Endothelial cell of umbilical vein (primary cell): ENCODE results near the gene CEP85L. TPM values are rescaled to one million over a fixed set of nuclear protein-coding genes. Genes with fewer than 3 reads are reported as not detected.

ENCODE experiments used
- BruUV-seq: library from RNA; stranded (reverse); fragments of 400-500 nt; replicated peaks from 2 replicates; lab custom pipeline; 2021; lab: Mats Ljungman, UMichigan
- CTCF ChIA-PET: fragments of 300-600, 350-600 bp; sonication (Branson Sonifier 250); formaldehyde crosslinking; loops from one replicate; lab custom pipeline; 2021; ENCODE audit warnings: antibody characterized with exemption, inconsistent platforms; lab: Charles Lee
- POLR2A ChIA-PET: fragments of 300-600, 350-600 bp; sonication (Branson Sonifier 250); formaldehyde crosslinking; loops from one replicate; lab custom pipeline; 2021; ENCODE audit warnings: antibody characterized with exemption, inconsistent platforms; lab: Charles Lee
- DNase-seq: peaks from one replicate; pipeline ENCODE4 v3.0.0-alpha.2; 2011; ENCODE audit warnings: low read depth, low spot score
- FAIRE-seq: peaks from 2 replicates; lab custom pipeline; 2011; peaks lifted over from hg19 to GRCh38; lab: Jason Lieb, UNC
- H2AFZ ChIP-seq: 2 replicates; pipeline ENCODE4 v1.6.0; 2012; ENCODE audit warnings: low read depth, low read length, control low read depth, inconsistent platforms
- H3K27ac ChIP-seq: 2 replicates; pipeline ENCODE4 v1.5.1; 2011; ENCODE audit warnings: low read depth, mild to moderate bottlenecking, control low read depth, low read length, moderate library complexity; ENCODE audit not compliant: insufficient read depth
- H3K27me3 ChIP-seq, 2 experiments: 2 replicates each; pipeline versions ENCODE4 v1.6.0 to v1.6.1; 2011; ENCODE audit warnings: low read length in 2 of 2, mixed read lengths in 1 of 2; ENCODE audit not compliant: control insufficient read depth in 2 of 2, insufficient read depth in 2 of 2
- H3K36me3 ChIP-seq, 2 experiments: 2 replicates in 1 of 2; 3 replicates in 1 of 2; pipeline ENCODE4 v1.5.1; 2011; ENCODE audit warnings: low read length in 2 of 2, mild to moderate bottlenecking in 1 of 2, moderate library complexity in 1 of 2; ENCODE audit not compliant: control insufficient read depth in 2 of 2, insufficient read depth in 2 of 2; ENCODE audit errors: extremely low read depth in 1 of 2
- H3K4me1 ChIP-seq: 3 replicates; pipeline ENCODE4 v1.5.1; 2011; ENCODE audit warnings: mild to moderate bottlenecking, low read length; ENCODE audit not compliant: control insufficient read depth, insufficient read depth; ENCODE audit errors: extremely low read depth
- H3K4me2 ChIP-seq: 2 replicates; pipeline ENCODE4 v1.6.1; 2011; ENCODE audit warnings: low read length, control low read depth, mixed read lengths; ENCODE audit not compliant: insufficient read depth
- H3K4me3 ChIP-seq, 3 experiments: fragments of 200-600 bp in 1 of 3; sonication (generic), shearing (Covaris generic) in 1 of 3; replicated peaks in 1 of 3; 2 replicates each; pipeline ENCODE4 v1.5.1; 2011 to 2016; ENCODE audit warnings: control low read depth in 3 of 3, low read length in 3 of 3, mild to moderate bottlenecking in 2 of 3, inconsistent platforms in 1 of 3, low read depth in 1 of 3, moderate library complexity in 1 of 3; ENCODE audit not compliant: insufficient read depth in 1 of 3
- H3K79me2 ChIP-seq: 2 replicates; pipeline ENCODE4 v1.6.0; 2012; ENCODE audit warnings: low read length, inconsistent platforms; ENCODE audit not compliant: control insufficient read depth, insufficient read depth
- H3K9ac ChIP-seq: replicated peaks from 2 replicates; pipeline ENCODE3; 2011; ENCODE audit warnings: low read length, control low read depth; ENCODE audit not compliant: insufficient read depth; ENCODE audit errors: extremely low read depth
- H3K9me1 ChIP-seq: replicated peaks from 3 replicates; pipeline ENCODE4 v1.6.0; 2011; ENCODE audit warnings: mild to moderate bottlenecking, low read length; ENCODE audit not compliant: control insufficient read depth, insufficient read depth; ENCODE audit errors: extremely low read depth
- H3K9me3 ChIP-seq: replicated peaks from 2 replicates; pipeline ENCODE4 v1.5.1; 2012; ENCODE audit warnings: low read length, inconsistent platforms; ENCODE audit not compliant: control insufficient read depth, insufficient read depth
- H4K20me1 ChIP-seq: replicated peaks from 2 replicates; pipeline ENCODE3; 2011; ENCODE audit warnings: mild to moderate bottlenecking, low read length; ENCODE audit not compliant: control insufficient read depth, insufficient read depth; ENCODE audit errors: extremely low read depth
- CTCF ChIP-seq, 2 donors: IDR thresholded peaks; 1 replicate in 1 of 2; 2 replicates in 1 of 2; pipeline ENCODE4 v1.5.1; 2011; ENCODE audit warnings: low read length in 2 of 2, mild to moderate bottlenecking in 2 of 2, moderate library complexity in 2 of 2, control low read depth in 1 of 2, inconsistent platforms in 1 of 2, low read depth in 1 of 2; ENCODE audit not compliant: insufficient read depth in 1 of 2; ENCODE audit errors: extremely low read depth in 1 of 2
- EZH2 ChIP-seq: IDR thresholded peaks from 2 replicates; pipeline ENCODE4 v1.6.1; 2012; ENCODE audit warnings: borderline replicate concordance, low read depth, mild to moderate bottlenecking, moderate library complexity, low read length, inconsistent platforms; ENCODE audit not compliant: severe bottlenecking
- FOS ChIP-seq: IDR thresholded peaks from 2 replicates; pipeline ENCODE4 v1.6.1; 2011; ENCODE audit warnings: mild to moderate bottlenecking, low read length, moderate library complexity, borderline replicate concordance; ENCODE audit not compliant: insufficient read depth
- GATA2 ChIP-seq: IDR thresholded peaks from 2 replicates; pipeline ENCODE4 v1.7.0; 2011; ENCODE audit warnings: low read depth, mild to moderate bottlenecking, moderate library complexity, mixed read lengths, low read length; ENCODE audit not compliant: insufficient read length, insufficient read depth
- JUN ChIP-seq: IDR thresholded peaks from 2 replicates; pipeline ENCODE4 v1.6.1; 2011; ENCODE audit warnings: borderline replicate concordance, low read depth; ENCODE audit not compliant: insufficient read length, insufficient read depth
- MAX ChIP-seq: IDR thresholded peaks from 2 replicates; pipeline ENCODE4 v1.6.1; 2011; ENCODE audit not compliant: insufficient read depth, insufficient read length
- MYC ChIP-seq: IDR thresholded peaks from one replicate; pipeline ENCODE4 v1.6.1; 2011; ENCODE audit warnings: mild to moderate bottlenecking, low read depth, low read length
- POLR2A ChIP-seq: IDR thresholded peaks from 2 replicates; pipeline ENCODE4 v1.6.1; 2012; ENCODE audit warnings: low read depth, mild to moderate bottlenecking, control low read depth, low read length
- POLR2AphosphoS5 ChIP-seq: IDR thresholded peaks from 2 replicates; pipeline ENCODE4 v1.6.1; 2012; ENCODE audit warnings: low read depth, mild to moderate bottlenecking, control low read depth, low read length, moderate library complexity; ENCODE audit not compliant: insufficient read depth
- dilution Hi-C: fragments of 300-500 bp; cut with MboI; formaldehyde crosslinking; loops from one replicate; pipeline ENCODE4 v1.15.0; 2019; ENCODE audit warnings: low sequenced_read_pairs; ENCODE audit not compliant: extremely low pct_ligation_motif_present
- intact Hi-C: fragments of 100-400 bp; cut with micrococcal nuclease; formaldehyde crosslinking; loops from one replicate; pipeline ENCODE4 v1.10.0; 2022
- polyA plus RNA-seq, 4 experiments: library from polyadenylated mRNA; depleted of rRNA in 3 of 4; stranded (reverse) in 3 of 4; unstranded in 1 of 4; fragments of >200 nt; gene quantifications; 2 replicates each; pipeline versions ENCODE4 v1.2.1 to v1.2.3, GENCODE V29; 2011 to 2012; ENCODE audit warnings: missing spikeins in 1 of 4
- total RNA-seq: library from RNA; stranded (reverse); gene quantifications from 2 replicates; pipeline ENCODE4 v1.2.3, GENCODE V29; 2021

Gene CEP85L
- total and polyA plus RNA-seq, 2 donors (not counting 3 experiments of a cell fraction or from before 2014, with no cell fraction given), result 1.8 to 9.2 TPM

DNA sequence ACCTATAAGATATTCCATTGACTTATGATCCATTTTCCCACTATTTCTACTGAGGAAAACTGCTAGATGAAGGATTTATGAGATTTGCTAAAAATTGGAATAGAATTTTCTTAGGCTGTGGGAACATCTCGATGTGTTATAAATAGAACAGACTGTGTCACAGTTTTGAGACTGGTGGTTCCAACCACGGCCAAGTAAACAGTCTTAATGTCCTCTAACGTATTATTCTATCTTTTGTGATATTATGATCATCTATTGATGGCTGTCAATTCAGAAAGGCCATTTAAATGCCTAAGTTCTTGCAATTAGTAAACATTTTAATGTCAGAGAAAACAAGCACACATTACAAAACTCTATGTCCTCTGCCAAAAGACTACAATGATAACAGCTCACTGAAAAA, 174.8 kb downstream of the CEP85L start:
- no peaks in the 10 kb centered on the region for H3K79me2 ChIP-seq
- FAIRE-seq (no peak), DNase-seq (no peak)
- H4K20me1 ChIP-seq, result no peaks in the 10 kb centered on the region
- H3K4me3 ChIP-seq, result no peak overlapping the region
- no peaks in the 10 kb centered on the region for H3K27me3 ChIP-seq
- POLR2A ChIA-PET, result no interaction called here
- no peak overlapping the region for H2AFZ ChIP-seq
- no peaks in the 10 kb centered on the region for H3K9me3 ChIP-seq
- H3K36me3 ChIP-seq, result no peaks in the 10 kb centered on the region
- no peaks in the 10 kb centered on the region for H3K9me1 ChIP-seq
- CTCF ChIA-PET, result no interaction called here
- H3K4me2 ChIP-seq, result no peak overlapping the region
- H3K4me1 ChIP-seq, result no peaks in the 10 kb centered on the region
- intact Hi-C loops (no loop called here), dilution Hi-C loops (no loop called here)
- BruUV-seq, result no TSS peak
- H3K27ac ChIP-seq, result no peak overlapping the region
- TF ChIP-seq CTCF (IDR thresholded peaks at IDR 0.05; ENCODE audit: extremely low read depth in 1 of 2, insufficient read depth in 1 of 2, low read depth in 1 of 2, low read length in 2 of 2) (no peak), MAX (no peak), EZH2 (no peak), POLR2A (no peak), JUN (no peak), POLR2AphosphoS5 (no peak), MYC (no peak), FOS (no peak), GATA2 (no peak)
- H3K9ac ChIP-seq, result no peak overlapping the region
